Transverse colon (tissue), 4 donors: Measurements from ENCODE around the gene OVCH2. TPM values are rescaled to one million over a fixed set of nuclear protein-coding genes. Genes with fewer than 3 reads are reported as not detected.

ENCODE experiments used
- DNase-seq: peaks from one replicate; pipeline ENCODE4 v3.0.0-alpha.2; 2019
- H3K27ac ChIP-seq, 4 donors: fragments of 200-600 bp; sonication (generic); 2 replicates each; pipeline ENCODE4 v1.5.1; 2016 to 2018; ENCODE audit warnings: inconsistent platforms in 4 of 4
- H3K27me3 ChIP-seq: fragments of 200-600 bp; sonication (generic); 2 replicates; pipeline ENCODE4 v1.5.1; 2017; ENCODE audit warnings: inconsistent platforms
- H3K36me3 ChIP-seq, 4 donors: fragments of 200-600 bp; sonication (generic); 2 replicates each; pipeline ENCODE4 v1.5.1; 2017 to 2019; ENCODE audit warnings: inconsistent platforms in 4 of 4
- H3K4me1 ChIP-seq, 4 donors: fragments of 200-600 bp; sonication (generic); 2 replicates each; pipeline ENCODE4 v1.5.1; 2017 to 2020; ENCODE audit warnings: inconsistent platforms in 4 of 4
- H3K4me3 ChIP-seq, 4 donors: fragments of 200-600 bp; sonication (generic); 1 replicate in 1 of 4; 2 replicates in 3 of 4; pipeline versions ENCODE4 v1.5.1 to v1.6.1; 2017 to 2019; ENCODE audit warnings: inconsistent platforms in 4 of 4
- H3K9me3 ChIP-seq, 2 donors: fragments of 200-600 bp; sonication (generic); 2 replicates each; pipeline ENCODE4 v1.5.1; 2017 to 2019; ENCODE audit warnings: inconsistent platforms in 2 of 2
- CTCF ChIP-seq, 5 experiments: fragments of 200-600 bp in 3 of 5; fragments of 450-650 bp in 2 of 5; sonication (generic) in 3 of 5; IDR thresholded peaks; 1 replicate in 2 of 5; 2 replicates in 3 of 5; pipeline ENCODE4 v1.5.1; 2016 to 2017; ENCODE audit warnings: antibody characterized with exemption in 5 of 5, inconsistent platforms in 3 of 5, mild to moderate bottlenecking in 2 of 5, moderate library complexity in 1 of 5
- EP300 ChIP-seq: sonication (generic); formaldehyde crosslinking; IDR thresholded peaks from one replicate; pipeline ENCODE4 v1.6.1; 2017; ENCODE audit warnings: antibody characterized with exemption, low read depth
- POLR2A ChIP-seq: fragments of 450-650 bp; IDR thresholded peaks from one replicate; pipeline ENCODE4 v1.6.1; 2016; ENCODE audit warnings: antibody characterized with exemption, mild to moderate bottlenecking, moderate library complexity
- POLR2AphosphoS5 ChIP-seq, 3 donors: sonication (generic); formaldehyde crosslinking; IDR thresholded peaks; one replicate each; pipeline ENCODE4 v1.6.1; 2016; ENCODE audit warnings: antibody characterized with exemption in 3 of 3
- WGBS, 2 donors: methylation state at CpG; one replicate each; pipeline ENCODE4 v1.1.5; 2018; ENCODE audit warnings: low coverage in 1 of 2; 5-methylcytosine and 5-hydroxymethylcytosine counted together
- in situ Hi-C, 4 donors: fragments of 200-750 bp; cut with MboI; loops; one replicate each; pipeline versions ENCODE4 v1.15.0 to v1.15.1; 2017; ENCODE audit warnings: low sequenced_read_pairs in 3 of 4, low pct_ligation_motif_present in 1 of 4, low pct_unique_long_range_greater_than_20kb in 1 of 4
- intact Hi-C: fragments of 100-400 bp; cut with DNase I; formaldehyde crosslinking; loops from one replicate; pipeline ENCODE4 v1.15.1; 2023; ENCODE audit warnings: low total_unique reads
- total RNA-seq, 4 donors: library from RNA; depleted of rRNA; stranded (reverse); fragments of >200 nt; gene quantifications; one replicate each; pipeline ENCODE4 v1.1.0, GENCODE V29; 2016

The OVCH2 gene
- total RNA-seq, 4 donors from 2014 or later: not detected

- in situ Hi-C loops: loop anchor here in 2 of 4 donors (25.0 kb wide), 2 partner anchors 577 to 602 kb away; partner anchors contain the start of gene RBMXL2 (in 1 of the 2)
These were observed 17.0 kb downstream of the OVCH2 start for GRCh38 chr11:7689239-7689638.

GRCh38 chr11:7688238-7688826 lies 17.9 kb downstream of the OVCH2 start:
- no peak overlapping the region for H3K27ac ChIP-seq
- no peak for DNase-seq
- H3K9me3 ChIP-seq: no peaks in the 10 kb centered on the region
- no peaks in the 10 kb centered on the region for H3K36me3 ChIP-seq
- 14 to 19% methylated on average over 4 of the region's 4 CpGs for WGBS, 2 donors
- TF ChIP-seq POLR2A (no peak), CTCF (IDR thresholded peaks at IDR 0.05) (peak; percentile 64 to 81 (median 76)), POLR2AphosphoS5 (IDR thresholded peaks at IDR 0.05) (no peak), EP300 (no peak)
- in situ Hi-C loops: loop anchor here in 2 of 4 donors (25.0 kb wide), 2 partner anchors 576 to 601 kb away; partner anchors contain the start of gene RBMXL2 (in 1 of the 2)
- H3K4me1 ChIP-seq: no peaks in the 10 kb centered on the region
- intact Hi-C loops: no loop called here
- H3K27me3 ChIP-seq: peaks cover 14% of the 10 kb centered on the region
- H3K4me3 ChIP-seq: no peak overlapping the region

More at GRCh38 chr11:7689239-7689638, 17.0 kb downstream of the OVCH2 start:
- no peak for TF ChIP-seq POLR2AphosphoS5 (IDR thresholded peaks at IDR 0.05)
- TF ChIP-seq POLR2A: no peak
- TF ChIP-seq EP300: no peak
- no peak for TF ChIP-seq CTCF (IDR thresholded peaks at IDR 0.05)
- intact Hi-C loops: no loop called here
- Histone ChIP-seq H3K4me3 (no peak overlapping the region), H3K27ac (no peak overlapping the region), H3K4me1 (no peaks in the 10 kb centered on the region), H3K9me3 (no peaks in the 10 kb centered on the region), H3K27me3 (peaks cover 23% of the 10 kb centered on the region), H3K36me3 (no peaks in the 10 kb centered on the region)
- 70 to 100% methylated on average over 1 to 4 of the region's 4 CpGs for WGBS, 2 donors
- DNase-seq: no peak

GRCh38 chr11:7687386-7687785 lies 18.9 kb downstream of the OVCH2 start:
- Histone ChIP-seq H3K36me3 (no peaks in the 10 kb centered on the region), H3K4me1 (no peaks in the 10 kb centered on the region), H3K27ac (no peak overlapping the region), H3K4me3 (no peak overlapping the region), H3K27me3 (peaks cover 7% of the 10 kb centered on the region), H3K9me3 (no peaks in the 10 kb centered on the region)
- 89 to 100% methylated on average over 1 of the region's 1 CpG for WGBS, 2 donors
- in situ Hi-C loops: loop anchor here in 2 of 4 donors (25.0 kb wide), 2 partner anchors 575 to 600 kb away; partner anchors contain the start of gene RBMXL2 (in 1 of the 2)
- intact Hi-C loops: no loop called here
- TF ChIP-seq POLR2A (no peak), CTCF (IDR thresholded peaks at IDR 0.05) (no peak), POLR2AphosphoS5 (IDR thresholded peaks at IDR 0.05) (no peak), EP300 (no peak)
- DNase-seq: no peak

- Histone ChIP-seq H3K4me1 (no peaks in the 10 kb centered on the region), H3K27ac (no peak overlapping the region), H3K4me3 (no peak overlapping the region), H3K36me3 (no peaks in the 10 kb centered on the region), H3K27me3 (peaks cover 1% of the 10 kb centered on the region), H3K9me3 (no peaks in the 10 kb centered on the region)
- DNase-seq: no peak
- no peak for TF ChIP-seq EP300
- no peak for TF ChIP-seq POLR2AphosphoS5 (IDR thresholded peaks at IDR 0.05)
- no peak for TF ChIP-seq CTCF (IDR thresholded peaks at IDR 0.05)
- TF ChIP-seq POLR2A: no peak
- in situ Hi-C loops: loop anchor here in 2 of 4 donors (25.0 kb wide), 2 partner anchors 574 to 599 kb away; partner anchors contain the start of gene RBMXL2 (in 1 of the 2)
- 81 to 100% methylated on average over 1 to 4 of the region's 4 CpGs for WGBS, 2 donors
- intact Hi-C loops: no loop called here
These were observed 19.5 kb downstream of the OVCH2 start for GRCh38 chr11:7686761-7687160.
